Ovary (tissue), 9 donors: Measurements from ENCODE around the gene ABCC1. TPM values are rescaled to one million over a fixed set of nuclear protein-coding genes. Genes with fewer than 3 reads are reported as not detected.

Experiments
- DNase-seq, 5 donors: peaks; one replicate each; pipeline ENCODE4 v3.0.0-alpha.2; 2019 to 2020
- H3K27ac ChIP-seq, 2 donors: fragments of 200-600 bp; one replicate each; pipeline versions ENCODE4 v1.5.1 to v1.8.0; 2019 to 2022
- H3K27me3 ChIP-seq: fragments of 200-600 bp; one replicate; pipeline ENCODE4 v1.8.0; 2022
- H3K36me3 ChIP-seq: fragments of 200-600 bp; sonication (generic); one replicate; pipeline ENCODE4 v1.5.1; 2019
- H3K4me1 ChIP-seq: one replicate; pipeline ENCODE4 v1.8.1; 2013; ENCODE audit warnings: mild to moderate bottlenecking, moderate library complexity; ENCODE audit not compliant: insufficient read depth
- H3K4me3 ChIP-seq: fragments of 200-600 bp; sonication (generic); one replicate; pipeline ENCODE4 v1.5.1; 2017
- H3K9me3 ChIP-seq, 2 donors: fragments of 200-600 bp in 1 of 2; sonication (generic) in 1 of 2; one replicate each; pipeline versions ENCODE4 v1.5.1 to v1.8.1; 2013 to 2019; ENCODE audit warnings: mild to moderate bottlenecking in 1 of 2, moderate library complexity in 1 of 2
- EP300 ChIP-seq: sonication (generic); formaldehyde crosslinking; IDR thresholded peaks from one replicate; pipeline ENCODE4 v1.6.1; 2017; ENCODE audit warnings: antibody characterized with exemption
- POLR2A ChIP-seq: fragments of 450-650 bp; IDR thresholded peaks from one replicate; pipeline ENCODE4 v1.6.1; 2017; ENCODE audit warnings: antibody characterized with exemption, mild to moderate bottlenecking, moderate library complexity
- WGBS, 3 donors: extraction: QIAGEN DNeasy Blood & Tissue Kit in 1 of 3; methylation state at CpG; one replicate each; pipeline versions ENCODE4 v1.1.5 to v1.1.7; 2013 to 2017; 5-methylcytosine and 5-hydroxymethylcytosine counted together
- intact Hi-C, 4 donors: fragments of 100-400 bp; cut with DNase I; formaldehyde crosslinking; loops; one replicate each; pipeline versions ENCODE4 v1.11.0 to v1.15.1; 2022 to 2023
- polyA plus RNA-seq, 2 donors: library from polyadenylated mRNA; stranded (reverse); fragments of 200-250 nt in 1 of 2; fragments of 350-450 nt in 1 of 2; fragmentation: Illumina TruSeq in 1 of 2; extraction: RNeasy Lipid Tissue Mini Kit (QIAGEN cat#74804) in 1 of 2; gene quantifications; one replicate each; pipeline ENCODE4 v1.2.3, GENCODE V29; 2013 to 2014
- total RNA-seq, 7 donors: library from RNA; depleted of rRNA in 2 of 7; stranded (reverse); fragments of >200 nt in 2 of 7; fragmentation: NEBNext Ultra II Directional in 3 of 7; extraction: Animal tissue kit (Norgen Biotek cat#: 25700) in 3 of 7; gene quantifications; one replicate each; pipeline versions ENCODE4 v1.1.0 to v1.2.4, GENCODE V29; 2016 to 2023
- TF ChIP-seq, protein P1 (sequence below), 3 donors: fragments of 450-650 bp in 2 of 3; fragments of 200-600 bp in 1 of 3; IDR thresholded peaks; one replicate each; pipeline versions ENCODE4 v1.5.1 to v1.8.0; 2016 to 2022; ENCODE audit warnings: antibody characterized with exemption in 3 of 3, mild to moderate bottlenecking in 1 of 3
- donor health status: DM: no; HTN: no; CAD: no; lungs with moderate emphysema.
- donor health status: DM: no; HTN: no; CAD: no.
- donor health status: Bipolar disorder and iron deficiency.
- donor health status: DM: yes; HTN: yes; CAD: no.
- donor health status: DM: no; HTN: no; CAD: no.
- donor health status: DM: yes; HTN: yes; CAD: no.

The ABCC1 gene
- total and polyA plus RNA-seq, 9 donors: 10.0 to 31.1 (median 20.9) TPM

DNA sequence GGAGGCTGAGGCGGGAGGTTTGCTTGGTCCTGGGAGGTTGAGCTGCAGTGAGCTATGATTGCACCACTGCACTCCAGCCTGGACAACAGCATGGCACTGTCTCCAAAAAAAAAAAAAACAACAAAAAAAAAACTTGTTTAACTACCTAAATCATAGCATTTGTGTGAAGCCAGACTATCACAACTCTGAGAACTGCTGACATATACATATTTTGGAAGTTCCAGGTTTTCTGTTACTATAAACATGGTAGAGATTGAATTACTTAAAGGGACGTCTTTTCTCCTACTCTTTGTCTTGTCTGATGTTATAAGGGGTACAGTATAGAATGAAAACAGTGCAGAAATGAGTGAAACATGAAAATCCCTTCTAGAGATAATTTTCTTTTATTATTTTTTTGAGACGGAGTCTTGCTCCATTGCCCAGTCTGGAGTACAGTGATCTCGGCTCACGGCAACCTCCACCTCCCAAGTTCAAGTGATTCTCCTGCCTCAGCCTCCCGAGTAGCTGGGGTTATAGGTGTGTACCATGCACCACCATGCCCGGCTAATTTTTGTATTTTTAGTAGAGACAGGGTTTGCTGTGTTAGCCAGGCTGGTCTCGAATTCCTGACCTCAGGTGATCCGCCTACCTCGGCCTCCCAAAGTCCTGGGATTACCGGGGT is 18.4 kb downstream of the ABCC1 start:
- intact Hi-C loops: loop anchor here in 1 of 4 donors (10.0 kb wide), 1 partner anchor 63 kb away; no protein-coding TSS in a partner anchor
- Histone ChIP-seq H3K4me1 (peaks cover 10% of the 10 kb centered on the region), H3K9me3 (peaks cover 0 to 5% of the 10 kb centered on the region in 2 donors), H3K27me3 (no peaks in the 10 kb centered on the region), H3K36me3 (no peaks in the 10 kb centered on the region), H3K4me3 (no peak overlapping the region), H3K27ac (no peak overlapping the region)
- no peak for DNase-seq
- TF ChIP-seq POLR2A: no peak
- TF ChIP-seq, protein P1, sequence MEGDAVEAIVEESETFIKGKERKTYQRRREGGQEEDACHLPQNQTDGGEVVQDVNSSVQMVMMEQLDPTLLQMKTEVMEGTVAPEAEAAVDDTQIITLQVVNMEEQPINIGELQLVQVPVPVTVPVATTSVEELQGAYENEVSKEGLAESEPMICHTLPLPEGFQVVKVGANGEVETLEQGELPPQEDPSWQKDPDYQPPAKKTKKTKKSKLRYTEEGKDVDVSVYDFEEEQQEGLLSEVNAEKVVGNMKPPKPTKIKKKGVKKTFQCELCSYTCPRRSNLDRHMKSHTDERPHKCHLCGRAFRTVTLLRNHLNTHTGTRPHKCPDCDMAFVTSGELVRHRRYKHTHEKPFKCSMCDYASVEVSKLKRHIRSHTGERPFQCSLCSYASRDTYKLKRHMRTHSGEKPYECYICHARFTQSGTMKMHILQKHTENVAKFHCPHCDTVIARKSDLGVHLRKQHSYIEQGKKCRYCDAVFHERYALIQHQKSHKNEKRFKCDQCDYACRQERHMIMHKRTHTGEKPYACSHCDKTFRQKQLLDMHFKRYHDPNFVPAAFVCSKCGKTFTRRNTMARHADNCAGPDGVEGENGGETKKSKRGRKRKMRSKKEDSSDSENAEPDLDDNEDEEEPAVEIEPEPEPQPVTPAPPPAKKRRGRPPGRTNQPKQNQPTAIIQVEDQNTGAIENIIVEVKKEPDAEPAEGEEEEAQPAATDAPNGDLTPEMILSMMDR (IDR thresholded peaks at IDR 0.05): no peak
- TF ChIP-seq EP300: no peak
- WGBS, 3 donors: 85 to 93% (median 86%) methylated on average over 11 of the region's 11 CpGs

DNA sequence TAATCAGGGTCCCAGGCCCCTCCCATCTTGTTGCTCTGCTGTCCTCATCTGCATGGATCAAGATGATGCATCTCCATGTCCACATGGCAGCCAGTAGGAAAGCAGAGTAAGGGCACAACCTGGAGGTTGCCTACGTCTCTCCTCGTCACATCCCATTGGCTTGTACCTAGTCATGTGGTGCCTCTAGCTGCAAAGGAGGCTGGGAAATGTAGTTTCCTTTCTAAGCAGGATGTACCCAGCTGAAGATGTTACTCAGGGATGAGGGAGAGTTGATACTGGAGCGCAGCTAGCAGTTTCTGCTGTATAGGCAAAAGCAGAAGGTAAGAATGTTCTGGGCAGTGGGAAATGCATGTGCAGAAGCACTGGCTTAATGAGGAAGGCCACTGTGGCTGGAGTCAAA is 20.8 kb downstream of the ABCC1 start:
- TF ChIP-seq POLR2A (no peak), EP300 (no peak)
- TF ChIP-seq, protein P1 (IDR thresholded peaks at IDR 0.05): no peak
- H3K27ac ChIP-seq: no peak overlapping the region
- H3K9me3 ChIP-seq: peaks cover 0 to 5% of the 10 kb centered on the region in 2 donors
- peaks cover 14% of the 10 kb centered on the region for H3K4me1 ChIP-seq
- intact Hi-C loops: no loop called here
- 98 to 99% (median 98%) methylated on average over 3 of the region's 3 CpGs for WGBS, 3 donors
- no peaks in the 10 kb centered on the region for H3K27me3 ChIP-seq
- no peaks in the 10 kb centered on the region for H3K36me3 ChIP-seq
- DNase-seq: no peak
- no peak overlapping the region for H3K4me3 ChIP-seq

GRCh38 chr16:15970743-15971439 is 21.5 kb downstream of the ABCC1 start:
- TF ChIP-seq POLR2A (no peak), EP300 (no peak)
- TF ChIP-seq, protein P1 (IDR thresholded peaks at IDR 0.05): no peak
- Histone ChIP-seq H3K4me3 (no peak overlapping the region), H3K27ac (no peak overlapping the region), H3K9me3 (peaks cover 0 to 5% of the 10 kb centered on the region in 2 donors), H3K36me3 (no peaks in the 10 kb centered on the region), H3K4me1 (peaks cover 9% of the 10 kb centered on the region), H3K27me3 (no peaks in the 10 kb centered on the region)
- WGBS, 3 donors: 90 to 96% (median 94%) methylated on average over 7 of the region's 7 CpGs
- DNase-seq: no peak
- intact Hi-C loops: no loop called here

GRCh38 chr16:15971440-15971815 is 22.0 kb downstream of the ABCC1 start:
- Histone ChIP-seq H3K9me3 (peaks cover 0 to 5% of the 10 kb centered on the region in 2 donors), H3K27me3 (no peaks in the 10 kb centered on the region), H3K4me1 (peaks cover 9% of the 10 kb centered on the region), H3K4me3 (no peak overlapping the region), H3K27ac (no peak overlapping the region), H3K36me3 (no peaks in the 10 kb centered on the region)
- intact Hi-C loops: no loop called here
- no peak for DNase-seq
- TF ChIP-seq, protein P1 (IDR thresholded peaks at IDR 0.05): no peak
- TF ChIP-seq POLR2A: no peak
- no peak for TF ChIP-seq EP300
- 91 to 93% (median 91%) methylated on average over 9 of the region's 9 CpGs for WGBS, 3 donors
